HepG2 (cell line): ENCODE measurements around the gene PAN3. TPM values are rescaled to one million over a fixed set of nuclear protein-coding genes. Genes with fewer than 3 reads are reported as not detected.

ENCODE experiments used
- ATAC-seq: fragments of 200-7000 bp; cut with Tn5 transposase; 3 replicates; pipeline ENCODE4 v1.9.1; 2020; ENCODE audit warnings: mild to moderate bottlenecking, moderate library complexity
- BruUV-seq: library from RNA; stranded (reverse); fragments of 400-500 nt; replicated peaks from 2 replicates; lab custom pipeline; 2021; lab: Mats Ljungman, UMichigan
- CTCF ChIA-PET: fragments of 300-600 bp; formaldehyde crosslinking; extraction: SDS; loops from one replicate; lab custom pipeline; 2021; ENCODE audit warnings: low total read pairs, inconsistent platforms, low intra/inter-chr PET ratio; lab: Yijun Ruan, JAX
- POLR2A ChIA-PET: fragments of 350-600 bp; sonication (Branson Sonifier 250); formaldehyde crosslinking; loops from one replicate; lab custom pipeline; 2020; ENCODE audit warnings: antibody characterized with exemption, inconsistent platforms; lab: Yijun Ruan, JAX
- DNase-seq: peaks from one replicate; pipeline ENCODE4 v3.0.0-alpha.2; 2015; ENCODE audit warnings: low spot score
- FAIRE-seq: peaks from 3 replicates; lab custom pipeline; 2011; peaks lifted over from hg19 to GRCh38; lab: Jason Lieb, UNC
- H2AFZ ChIP-seq: one replicate; pipeline ENCODE4 v1.6.1; 2011; ENCODE audit warnings: low read length, inconsistent platforms
- H3K27ac ChIP-seq: fragments of 300-600 bp; 3 replicates; pipeline ENCODE4 v1.8.0; 2011; ENCODE audit warnings: mixed run types, mild to moderate bottlenecking, mixed read lengths, low read length, inconsistent platforms; ENCODE audit not compliant: insufficient read depth; ENCODE audit errors: extremely low read length
- H3K27me3 ChIP-seq, 2 experiments: fragments of 200-600 bp in 1 of 2; 2 replicates in 1 of 2; 3 replicates in 1 of 2; pipeline versions ENCODE4 v1.6.0 to v1.8.0; 2011; ENCODE audit warnings: low read length in 2 of 2, mild to moderate bottlenecking in 2 of 2, moderate library complexity in 2 of 2, inconsistent platforms in 1 of 2; ENCODE audit not compliant: insufficient read depth in 2 of 2, control insufficient read depth in 1 of 2
- H3K36me3 ChIP-seq, 2 experiments: fragments of 200-600 bp in 1 of 2; replicated peaks in 1 of 2; 2 replicates in 1 of 2; 3 replicates in 1 of 2; pipeline versions ENCODE4 v1.5.1 to v1.8.0; 2011; ENCODE audit warnings: low read length in 2 of 2, inconsistent platforms in 1 of 2; ENCODE audit not compliant: insufficient read depth in 2 of 2, control insufficient read depth in 1 of 2
- H3K4me1 ChIP-seq: 2 replicates; pipeline ENCODE4 v1.5.1; 2012; ENCODE audit warnings: low read length, inconsistent platforms; ENCODE audit not compliant: insufficient read depth
- H3K4me2 ChIP-seq: 2 replicates; pipeline ENCODE4 v1.6.0; 2011; ENCODE audit warnings: low read depth, low read length, inconsistent platforms
- H3K4me3 ChIP-seq, 3 experiments: fragments of 200-600 bp in 1 of 3; sonication (generic), shearing (Covaris generic) in 1 of 3; replicated peaks in 1 of 3; 2 replicates each; pipeline ENCODE4 v1.5.1; 2011 to 2016; ENCODE audit warnings: low read length in 3 of 3, inconsistent platforms in 2 of 3, low read depth in 2 of 3, mild to moderate bottlenecking in 2 of 3, control low read depth in 1 of 3, mixed read lengths in 1 of 3; ENCODE audit not compliant: insufficient read depth in 1 of 3
- H3K79me2 ChIP-seq: one replicate; pipeline ENCODE4 v1.6.1; 2011; ENCODE audit warnings: low read length, inconsistent platforms; ENCODE audit not compliant: insufficient read depth
- H3K9ac ChIP-seq: 2 replicates; pipeline ENCODE4 v1.6.0; 2011; ENCODE audit warnings: mild to moderate bottlenecking, low read depth, low read length, inconsistent platforms; ENCODE audit not compliant: insufficient read depth
- H3K9me3 ChIP-seq: 2 replicates; pipeline ENCODE4 v1.5.1; 2012; ENCODE audit warnings: mild to moderate bottlenecking, low read length
- H4K20me1 ChIP-seq: 2 replicates; pipeline ENCODE4 v1.6.0; 2011; ENCODE audit warnings: inconsistent platforms, mild to moderate bottlenecking, low read length, moderate library complexity; ENCODE audit not compliant: insufficient read depth
- ARID2 ChIP-seq: sonication (generic); formaldehyde crosslinking; IDR thresholded peaks from 2 replicates; pipeline ENCODE4 v1.8.1; 2022; ENCODE audit warnings: mild to moderate bottlenecking, missing genetic modification reagents, borderline replicate concordance
- CEBPB ChIP-seq: IDR thresholded peaks from 2 replicates; pipeline ENCODE4 v1.6.1; 2011; ENCODE audit warnings: low read depth, low read length, improper control_type of control experiment, borderline replicate concordance
- CEBPG ChIP-seq: IDR thresholded peaks from 2 replicates; pipeline ENCODE4 v1.6.1; 2016
- ERF ChIP-seq: IDR thresholded peaks from 2 replicates; pipeline ENCODE4 v1.6.1; 2018; ENCODE audit warnings: missing biosample characterization, missing genetic modification reagents
- GABPA ChIP-seq, 2 experiments: IDR thresholded peaks; 2 replicates each; pipeline ENCODE4 v1.6.1; 2011 to 2016; ENCODE audit warnings: low read depth in 2 of 2, low read length in 1 of 2, missing biosample characterization in 1 of 2, missing genetic modification characterization in 1 of 2
- HMGXB3 ChIP-seq: sonication (generic); formaldehyde crosslinking; IDR thresholded peaks from 2 replicates; pipeline ENCODE4 v1.4.0; 2020; ENCODE audit warnings: missing genetic modification reagents, borderline replicate concordance
- PPARG ChIP-seq: conservative IDR thresholded peaks from 2 replicates; pipeline ENCODE4 v1.6.1; 2016; ENCODE audit warnings: missing biosample characterization, missing genetic modification reagents
- SMARCE1 ChIP-seq: fragments of 450-650 bp; IDR thresholded peaks from 2 replicates; pipeline ENCODE4 v1.6.1; 2017; ENCODE audit warnings: borderline replicate concordance
- ZC3H4 ChIP-seq: sonication (generic); formaldehyde crosslinking; IDR thresholded peaks from 2 replicates; pipeline ENCODE4 v1.4.0; 2020; ENCODE audit warnings: missing genetic modification reagents, borderline replicate concordance
- ZFP36 ChIP-seq: fragments of 150-350 bp; IDR thresholded peaks from 2 replicates; pipeline ENCODE4 v1.6.1; 2018; ENCODE audit warnings: borderline replicate concordance, low read length, low read depth; ENCODE audit not compliant: partially characterized antibody
- ZFP36L1 ChIP-seq: sonication (generic); formaldehyde crosslinking; IDR thresholded peaks from 2 replicates; pipeline ENCODE4 v1.8.0; 2022; ENCODE audit warnings: mild to moderate bottlenecking, missing genetic modification reagents, moderate library complexity
- ZMYM3 ChIP-seq: sonication (generic); formaldehyde crosslinking; IDR thresholded peaks from 2 replicates; pipeline ENCODE4 v1.5.1; 2020; ENCODE audit warnings: mild to moderate bottlenecking, missing genetic modification reagents
- ZNF331 ChIP-seq: sonication (generic); formaldehyde crosslinking; IDR thresholded peaks from 2 replicates; pipeline ENCODE4 v1.4.0; 2020; ENCODE audit warnings: missing genetic modification reagents
- ZNF430 ChIP-seq: sonication (generic); formaldehyde crosslinking; IDR thresholded peaks from 2 replicates; pipeline ENCODE4 v1.9.0; 2021; ENCODE audit warnings: mild to moderate bottlenecking, missing genetic modification reagents
- ZNF513 ChIP-seq: sonication (generic); formaldehyde crosslinking; conservative IDR thresholded peaks from 2 replicates; pipeline ENCODE4 v1.5.0; 2020; ENCODE audit warnings: missing genetic modification reagents
- ZNF710 ChIP-seq: sonication (generic); formaldehyde crosslinking; IDR thresholded peaks from 2 replicates; pipeline ENCODE4 v1.5.0; 2020; ENCODE audit warnings: mild to moderate bottlenecking, missing genetic modification reagents, borderline replicate concordance
- ZNF784 ChIP-seq: sonication (generic); formaldehyde crosslinking; IDR thresholded peaks from 2 replicates; pipeline ENCODE4 v1.5.1; 2020; ENCODE audit warnings: missing genetic modification reagents, mild to moderate bottlenecking, borderline replicate concordance
- WGBS: methylation state at CpG from one replicate; pipeline ENCODE4 v1.1.6; 2017; ENCODE audit warnings: low lambda C conversion rate; 5-methylcytosine and 5-hydroxymethylcytosine counted together
- in situ Hi-C: cut with HindIII; loops from 2 replicates; pipeline ENCODE4 v1.10.0; 2017; ENCODE audit warnings: low pct_unique_long_range_greater_than_20kb; ENCODE audit not compliant: extremely low pct_ligation_motif_present
- intact Hi-C: fragments of 100-400 bp; cut with micrococcal nuclease; formaldehyde crosslinking; loops from one replicate; pipeline ENCODE4 v1.10.0; 2022; ENCODE audit not compliant: unreplicated experiment
- polyA plus RNA-seq, 8 experiments: library from polyadenylated mRNA; depleted of rRNA in 3 of 8; stranded (reverse) in 7 of 8; unstranded in 1 of 8; fragments of >200 nt; fragmentation: Illumina TruSeq in 4 of 8; extraction: Trizol in 4 of 8; gene quantifications; 2 replicates each; pipeline versions ENCODE4 v1.2.1 to v1.2.3, GENCODE V29; 2011 to 2016; ENCODE audit warnings: low read depth in 4 of 8, missing spikeins in 1 of 8, mixed read lengths in 1 of 8; ENCODE audit not compliant: insufficient read depth in 1 of 8
- total RNA-seq, 5 experiments: library from RNA; depleted of rRNA; stranded (reverse); fragments of >200 nt; fragmentation: Illumina TruSeq; extraction: Trizol; gene quantifications; 2 replicates each; pipeline ENCODE4 v1.2.3, GENCODE V29; 2016; ENCODE audit warnings: low read depth in 1 of 5

Gene PAN3
- total and polyA plus RNA-seq, 2 of the 13 experiments (the other 11 are each of a cell fraction or from before 2014, with no cell fraction given), result 9.7 to 10.6 TPM

- CTCF ChIA-PET, result no interaction called here
Observed at GRCh38 chr13:28257305-28257704, 119.0 kb downstream of the PAN3 start.

More at GRCh38 chr13:28257305-28257704, 119.0 kb downstream of the PAN3 start:
- Histone ChIP-seq H3K4me3 (no peak overlapping the region), H3K27ac (no peak overlapping the region), H3K9me3 (no peaks in the 10 kb centered on the region), H3K79me2 (no peaks in the 10 kb centered on the region), H3K4me1 (no peaks in the 10 kb centered on the region), H3K36me3 (peaks cover 4 to 19% of the 10 kb centered on the region in 2 experiments; a peak in 4 of 5 replicates), H2AFZ (no peak overlapping the region), H4K20me1 (no peaks in the 10 kb centered on the region), H3K27me3 (no peaks in the 10 kb centered on the region), H3K9ac (no peak overlapping the region), H3K4me2 (no peak overlapping the region)
- DNase-seq, result no peak
- POLR2A ChIA-PET, result no interaction called here
- BruUV-seq, result no TSS peak
- in situ Hi-C loops (no loop called here), intact Hi-C loops (no loop called here)
- no peak for TF ChIP-seq ZMYM3 (CRISPR knock-in tag)
- TF ChIP-seq ZNF430, result no peak
- TF ChIP-seq ZNF784 (CRISPR knock-in tag), result no peak
- TF ChIP-seq ZNF710 (CRISPR knock-in tag), result no peak
- TF ChIP-seq SMARCE1, result no peak
- no peak for TF ChIP-seq ZNF331 (CRISPR knock-in tag)
- no peak for TF ChIP-seq CEBPB
- no peak for TF ChIP-seq ZFP36
- TF ChIP-seq PPARG, result no peak
- TF ChIP-seq ZNF513 (CRISPR knock-in tag), result no peak
- TF ChIP-seq ZC3H4 (CRISPR knock-in tag), result no peak
- TF ChIP-seq ZFP36L1, result no peak
- no peak for TF ChIP-seq ARID2 (CRISPR knock-in tag)
- TF ChIP-seq ERF, result no peak
- TF ChIP-seq GABPA (IDR thresholded peaks at IDR 0.05; ENCODE audit: low read depth, low read length), result no peak
- no peak for TF ChIP-seq GABPA (CRISPR knock-in tag; IDR thresholded peaks at IDR 0.05; ENCODE audit: low read depth)
- no peak for TF ChIP-seq CEBPG (CRISPR knock-in tag)
- TF ChIP-seq HMGXB3 (CRISPR knock-in tag), result no peak
- FAIRE-seq, result no peak
- no peak for ATAC-seq
- 98% methylated on average over 4 of the region's 4 CpGs for WGBS
